Measurements from ENCODE around the gene DNAI1.

DNAI1 gene

DNA sequence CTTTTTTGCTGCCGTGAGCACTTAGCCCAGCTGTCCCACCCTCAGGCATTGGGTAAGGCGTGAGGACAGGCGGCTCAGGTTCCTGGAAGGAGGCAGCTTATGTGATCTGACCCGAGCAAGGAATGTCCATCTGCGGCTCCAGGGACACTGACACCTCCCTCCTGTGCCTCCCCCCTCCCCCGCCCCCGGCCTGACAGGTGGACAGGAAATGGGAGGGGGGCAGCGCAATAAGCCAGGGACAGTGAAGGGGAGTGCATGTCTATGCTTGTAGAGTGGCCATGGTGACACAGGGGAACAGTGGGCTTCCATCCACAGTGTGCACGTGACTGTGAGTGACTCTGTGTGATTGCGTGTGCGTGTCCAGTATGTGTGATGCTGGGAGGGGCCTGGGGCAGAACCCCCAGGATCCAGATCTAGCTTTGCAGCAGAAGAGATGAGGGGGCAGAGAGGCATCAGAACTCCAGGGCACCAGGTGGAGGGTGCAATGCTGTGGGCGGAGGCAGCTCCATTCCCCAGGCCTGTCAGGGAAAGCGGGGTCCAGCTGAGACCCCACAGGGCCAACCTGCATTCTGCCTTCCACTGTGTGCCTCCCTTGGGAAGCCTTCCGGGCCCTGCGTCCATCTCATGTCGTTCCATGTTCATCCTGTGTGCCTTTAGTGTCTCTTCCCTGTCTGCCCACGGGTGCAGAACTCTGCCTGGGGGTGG, 100.5 kb downstream of the DNAI1 start:
- no peak for DNase-seq (ENCODE audit: low spot score)

GRCh38 chr9:34559624-34560455, 101.2 kb downstream of the DNAI1 start:
- peak; percentile 91 for DNase-seq (ENCODE audit: low spot score)

DNA sequence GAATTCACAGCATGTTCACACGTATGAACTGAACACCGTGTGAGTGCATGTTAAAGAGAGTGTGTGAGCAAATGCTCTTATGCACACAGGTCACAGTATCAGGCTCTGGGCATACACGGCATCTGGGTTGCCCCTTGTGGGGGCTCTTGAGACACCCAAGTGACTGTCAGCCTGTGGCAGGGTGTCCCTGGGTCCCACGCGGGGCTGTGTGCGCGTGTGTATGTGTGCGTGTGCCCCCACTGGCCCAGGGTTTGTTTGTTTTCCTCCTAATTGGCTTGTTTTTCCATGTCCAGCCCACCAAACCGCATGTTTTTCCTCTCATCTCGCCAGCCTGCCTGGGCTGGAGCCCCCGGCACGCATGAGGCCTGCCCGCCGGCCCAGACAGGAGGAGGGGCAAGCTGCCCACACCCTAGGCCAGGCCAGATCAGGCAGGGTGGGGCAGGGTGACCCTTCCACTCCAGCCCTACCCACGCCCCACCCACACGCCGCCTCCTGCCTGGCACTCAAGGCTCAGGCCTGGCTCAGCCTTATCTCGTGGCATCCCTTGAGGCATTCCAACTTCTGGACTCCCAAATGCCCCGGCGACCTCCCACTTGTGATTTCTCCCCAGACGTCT, 102.1 kb downstream of the DNAI1 start:
- no peak for DNase-seq (ENCODE audit: low spot score)

DNA sequence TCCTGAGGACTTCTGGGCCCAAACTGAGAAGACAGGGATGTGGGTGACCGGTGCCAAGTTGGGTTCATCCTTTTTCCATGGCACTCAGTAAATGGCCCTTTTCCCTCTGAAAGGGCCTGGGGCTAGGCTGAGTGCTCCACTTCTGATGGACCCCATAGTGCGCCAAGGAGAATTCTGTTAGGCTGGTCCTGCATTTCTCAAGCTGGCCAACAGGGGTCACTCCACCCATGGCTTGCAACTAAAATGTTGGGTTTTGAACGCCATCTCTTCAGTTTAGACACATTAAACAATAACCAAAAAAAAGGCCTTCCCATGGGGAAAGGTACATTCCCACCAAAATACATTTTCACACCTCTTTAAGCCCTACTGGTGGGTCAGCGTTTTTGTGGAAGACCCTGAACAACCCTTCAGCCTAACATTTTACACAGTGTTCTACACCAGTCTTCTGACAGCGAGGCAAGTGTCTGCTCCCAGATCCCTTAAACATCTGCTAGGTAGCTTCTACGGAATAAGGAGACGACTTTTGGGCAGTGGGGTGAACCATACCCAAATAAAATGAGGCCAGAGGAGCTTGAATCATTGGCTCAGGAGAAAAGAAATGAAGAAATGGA, 103.6 kb downstream of the DNAI1 start:
- no peak for DNase-seq (ENCODE audit: low spot score)

DNA sequence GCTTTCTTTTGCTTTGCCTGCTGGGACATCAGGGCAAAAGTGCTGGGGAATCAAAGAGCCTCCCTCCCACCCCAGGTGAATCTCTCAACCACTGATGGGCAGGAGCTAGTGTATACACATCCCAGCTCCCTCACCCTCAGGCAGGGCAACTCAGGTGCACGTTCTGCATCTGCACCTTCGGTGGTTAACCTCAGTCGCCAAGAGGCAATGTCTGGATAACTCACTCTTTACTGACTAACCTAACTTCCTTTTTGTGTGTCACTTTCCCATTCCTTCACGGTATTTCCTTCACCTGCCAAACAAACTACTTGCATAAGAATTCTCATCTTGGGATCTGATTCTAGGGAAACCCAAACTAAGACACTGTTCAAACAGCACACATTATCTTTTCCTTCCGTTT, 104.7 kb downstream of the DNAI1 start:
- DNase-seq (ENCODE audit: low spot score) = no peak

GRCh38 chr9:34564617-34565016, 106.0 kb downstream of the DNAI1 start:
- DNase-seq (ENCODE audit: low spot score) = no peak

GRCh38 chr9:34565856-34566255, 107.3 kb downstream of the DNAI1 start:
- DNase-seq (ENCODE audit: low spot score) = no peak

DNA sequence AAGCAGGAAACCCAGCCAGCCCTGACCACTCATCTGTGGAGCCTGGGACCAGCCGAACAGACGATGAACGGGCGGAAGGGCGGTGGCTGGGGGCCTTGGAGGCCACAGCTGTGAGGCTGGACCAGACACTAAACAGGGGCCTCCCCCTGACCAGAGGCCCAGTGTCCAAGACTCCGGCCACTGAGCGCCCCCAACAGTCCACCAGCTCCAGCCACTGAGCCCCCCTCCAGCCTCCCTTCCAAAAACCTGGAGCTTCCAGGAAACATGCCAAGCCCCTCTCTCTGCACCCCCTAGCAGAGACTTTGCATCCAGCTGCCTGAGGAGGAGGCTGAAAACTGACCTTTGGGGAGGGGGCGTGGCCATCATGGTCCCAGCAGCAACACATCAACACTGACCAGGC, 107.7 kb downstream of the DNAI1 start:
- no peak for DNase-seq (ENCODE audit: low spot score)

GRCh38 chr9:34566972-34567371, 108.4 kb downstream of the DNAI1 start:
- DNase-seq (ENCODE audit: low spot score) = no peak

DNA sequence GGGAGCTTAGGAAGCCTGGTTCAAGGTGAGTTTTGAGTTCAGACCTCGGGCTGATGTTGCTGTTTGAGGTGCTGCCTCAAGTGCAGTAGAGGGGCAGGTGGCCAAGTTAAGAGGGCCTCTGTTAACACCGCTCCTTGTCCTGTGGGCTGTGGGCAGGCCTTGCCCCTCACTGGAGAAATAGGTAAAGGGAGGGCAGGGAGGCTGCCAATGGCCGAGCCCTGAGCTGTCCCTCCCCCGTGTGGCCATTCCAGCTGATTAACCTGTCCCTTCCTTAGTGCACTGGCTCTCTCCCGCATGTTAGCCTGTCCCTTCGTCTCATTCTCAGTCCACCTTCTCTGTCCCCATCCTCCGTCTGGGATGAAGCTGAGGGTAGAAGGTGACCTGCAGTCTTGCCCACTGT, 109.5 kb downstream of the DNAI1 start:
- DNase-seq (ENCODE audit: low spot score) = no peak

- DNase-seq (ENCODE audit: low spot score) = no peak
Measured at GRCh38 chr9:34568774-34569173, 110.2 kb downstream of the DNAI1 start.

GRCh38 chr9:34570376-34570775, 111.8 kb downstream of the DNAI1 start:
- DNase-seq (ENCODE audit: low spot score) = no peak
